ENCODE measurements around the gene ADAM22.

DNA sequence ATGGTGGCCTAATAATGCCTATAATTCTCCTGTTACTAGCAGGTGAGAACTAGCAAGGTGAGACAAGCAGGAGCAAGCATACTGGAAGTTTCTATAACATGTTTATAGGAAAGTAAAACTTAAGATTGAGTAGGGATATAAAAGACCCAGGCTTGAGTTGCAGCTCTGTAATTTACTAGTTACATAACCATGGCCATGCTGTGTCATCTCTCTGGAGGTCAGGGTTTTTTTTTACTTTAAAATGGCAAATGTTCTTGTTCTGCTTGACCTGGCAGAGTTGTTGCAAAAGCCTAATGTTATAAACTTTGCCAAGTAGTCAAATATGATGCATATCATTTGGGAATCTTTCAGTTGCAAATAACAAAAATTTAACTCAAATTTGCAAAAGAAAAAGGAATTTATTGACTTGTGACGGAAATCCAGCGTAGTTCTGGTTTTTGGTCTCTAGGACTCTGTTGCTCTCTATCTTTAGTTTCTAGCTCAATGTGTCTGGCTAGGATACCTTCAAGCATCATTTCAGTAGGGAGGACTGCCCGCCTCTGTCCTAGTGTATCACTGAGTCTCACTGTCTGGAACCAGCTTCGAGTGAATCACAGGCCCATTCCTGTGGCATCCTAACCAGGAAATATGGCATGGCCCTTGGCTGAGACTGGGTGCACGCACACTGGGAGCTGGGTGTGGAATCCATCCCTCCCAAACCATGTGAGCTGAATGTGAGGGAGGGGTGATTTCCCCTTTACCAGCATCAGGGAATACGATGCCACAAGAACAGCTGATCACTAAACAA lies 67.9 kb downstream of the ADAM22 start:
- TF ChIP-seq, protein P1, sequence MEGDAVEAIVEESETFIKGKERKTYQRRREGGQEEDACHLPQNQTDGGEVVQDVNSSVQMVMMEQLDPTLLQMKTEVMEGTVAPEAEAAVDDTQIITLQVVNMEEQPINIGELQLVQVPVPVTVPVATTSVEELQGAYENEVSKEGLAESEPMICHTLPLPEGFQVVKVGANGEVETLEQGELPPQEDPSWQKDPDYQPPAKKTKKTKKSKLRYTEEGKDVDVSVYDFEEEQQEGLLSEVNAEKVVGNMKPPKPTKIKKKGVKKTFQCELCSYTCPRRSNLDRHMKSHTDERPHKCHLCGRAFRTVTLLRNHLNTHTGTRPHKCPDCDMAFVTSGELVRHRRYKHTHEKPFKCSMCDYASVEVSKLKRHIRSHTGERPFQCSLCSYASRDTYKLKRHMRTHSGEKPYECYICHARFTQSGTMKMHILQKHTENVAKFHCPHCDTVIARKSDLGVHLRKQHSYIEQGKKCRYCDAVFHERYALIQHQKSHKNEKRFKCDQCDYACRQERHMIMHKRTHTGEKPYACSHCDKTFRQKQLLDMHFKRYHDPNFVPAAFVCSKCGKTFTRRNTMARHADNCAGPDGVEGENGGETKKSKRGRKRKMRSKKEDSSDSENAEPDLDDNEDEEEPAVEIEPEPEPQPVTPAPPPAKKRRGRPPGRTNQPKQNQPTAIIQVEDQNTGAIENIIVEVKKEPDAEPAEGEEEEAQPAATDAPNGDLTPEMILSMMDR (IDR thresholded peaks at IDR 0.05): no peak
- no peak for TF ChIP-seq POLR2A (IDR thresholded peaks at IDR 0.05)
